Effector memory CD4-positive, alpha-beta T cell (primary cell): ENCODE results near the gene TRIM44.
"Not testable (repeated sequence)": the region's sequence is repeated elsewhere in the genome, so short reads cannot be mapped to it uniquely, and the experiment has no call there.

ENCODE experiments used
- DNase-seq, 3 donors: peaks; one replicate each; pipeline ENCODE4 v3.0.0-alpha.2; 2020
- H3K27ac ChIP-seq: 2 replicates; pipeline ENCODE4 v1.7.0; 2013; ENCODE audit warnings: mild to moderate bottlenecking, low read length, moderate library complexity; ENCODE audit not compliant: insufficient read depth, poor library complexity, severe bottlenecking
- H3K27me3 ChIP-seq: replicated peaks from 2 replicates; pipeline ENCODE4 v1.7.0; 2013; ENCODE audit warnings: mild to moderate bottlenecking, low read length; ENCODE audit not compliant: insufficient read depth, control insufficient read depth, poor library complexity, severe bottlenecking
- H3K36me3 ChIP-seq: 2 replicates; pipeline ENCODE4 v1.7.0; 2013; ENCODE audit warnings: mild to moderate bottlenecking, low read length, moderate library complexity; ENCODE audit not compliant: control insufficient read depth, insufficient read depth
- H3K4me1 ChIP-seq: 2 replicates; pipeline ENCODE4 v1.7.0; 2013; ENCODE audit warnings: low read length, mild to moderate bottlenecking; ENCODE audit not compliant: control insufficient read depth, insufficient read depth, poor library complexity, severe bottlenecking
- H3K4me3 ChIP-seq: 2 replicates; pipeline ENCODE4 v1.7.0; 2013; ENCODE audit warnings: low read length, low read depth, mild to moderate bottlenecking; ENCODE audit not compliant: insufficient read depth, poor library complexity, severe bottlenecking
- H3K9me3 ChIP-seq: 2 replicates; pipeline ENCODE4 v1.7.0; 2013; ENCODE audit warnings: mild to moderate bottlenecking, low read length, moderate library complexity; ENCODE audit not compliant: control insufficient read depth

The TRIM44 gene

GRCh38 chr11:35714882-35715627, 52.5 kb downstream of the TRIM44 start:
- Histone ChIP-seq H3K27ac (no peak overlapping the region), H3K27me3 (no peaks in the 10 kb centered on the region), H3K4me3 (no peak overlapping the region), H3K36me3 (no peaks in the 10 kb centered on the region), H3K4me1 (no peaks in the 10 kb centered on the region), H3K9me3 (no peaks in the 10 kb centered on the region)
- no peak for DNase-seq

- not testable (repeated sequence) for DNase-seq
Observed at GRCh38 chr11:35715677-35716076, 53.1 kb downstream of the TRIM44 start.

GRCh38 chr11:35717043-35717442, 54.5 kb downstream of the TRIM44 start:
- Histone ChIP-seq H3K9me3 (no peaks in the 10 kb centered on the region), H3K27me3 (no peaks in the 10 kb centered on the region), H3K4me3 (no peak overlapping the region), H3K27ac (no peak overlapping the region), H3K36me3 (no peaks in the 10 kb centered on the region), H3K4me1 (no peaks in the 10 kb centered on the region)
- DNase-seq = no peak

More at GRCh38 chr11:35715677-35716076, 53.1 kb downstream of the TRIM44 start:
- not testable (repeated sequence) for H3K9me3 ChIP-seq, H3K27ac ChIP-seq, H3K4me3 ChIP-seq, H3K4me1 ChIP-seq, H3K27me3 ChIP-seq, H3K36me3 ChIP-seq

GRCh38 chr11:35717520-35717919, 54.9 kb downstream of the TRIM44 start:
- Histone ChIP-seq H3K9me3 (no peaks in the 10 kb centered on the region), H3K4me3 (no peak overlapping the region), H3K27ac (no peak overlapping the region), H3K36me3 (no peaks in the 10 kb centered on the region), H3K4me1 (no peaks in the 10 kb centered on the region), H3K27me3 (no peaks in the 10 kb centered on the region)
- no peak for DNase-seq

- no peak overlapping the region for H3K27ac ChIP-seq
- DNase-seq = no peak
- no peaks in the 10 kb centered on the region for H3K4me1 ChIP-seq
- peaks cover 11% of the 10 kb centered on the region for H3K36me3 ChIP-seq
- no peaks in the 10 kb centered on the region for H3K27me3 ChIP-seq
- no peaks in the 10 kb centered on the region for H3K9me3 ChIP-seq
- H3K4me3 ChIP-seq = no peak overlapping the region
Observed at GRCh38 chr11:35721651-35722282, 59.2 kb downstream of the TRIM44 start.

- H3K9me3 ChIP-seq = no peaks in the 10 kb centered on the region
- H3K4me1 ChIP-seq = no peaks in the 10 kb centered on the region
- DNase-seq = no peak
- H3K4me3 ChIP-seq = no peak overlapping the region
- H3K36me3 ChIP-seq = peaks cover 11% of the 10 kb centered on the region
- no peak overlapping the region for H3K27ac ChIP-seq
- no peaks in the 10 kb centered on the region for H3K27me3 ChIP-seq
Observed at GRCh38 chr11:35722641-35723040, 60.1 kb downstream of the TRIM44 start.

GRCh38 chr11:35723493-35723892, 60.9 kb downstream of the TRIM44 start:
- Histone ChIP-seq H3K27ac (no peak overlapping the region), H3K4me3 (no peak overlapping the region), H3K9me3 (no peaks in the 10 kb centered on the region), H3K36me3 (peaks cover 14% of the 10 kb centered on the region), H3K27me3 (no peaks in the 10 kb centered on the region), H3K4me1 (no peaks in the 10 kb centered on the region)
- no peak for DNase-seq

- DNase-seq = no peak
- no peak overlapping the region for H3K4me3 ChIP-seq
- H3K36me3 ChIP-seq = peaks cover 19% of the 10 kb centered on the region
- no peaks in the 10 kb centered on the region for H3K27me3 ChIP-seq
- H3K27ac ChIP-seq = no peak overlapping the region
- H3K9me3 ChIP-seq = no peaks in the 10 kb centered on the region
- H3K4me1 ChIP-seq = no peaks in the 10 kb centered on the region
Observed at GRCh38 chr11:35723913-35724312, 61.3 kb downstream of the TRIM44 start.

GRCh38 chr11:35725885-35726284, 63.3 kb downstream of the TRIM44 start:
- no peaks in the 10 kb centered on the region for H3K4me1 ChIP-seq
- DNase-seq = no peak
- H3K9me3 ChIP-seq = no peaks in the 10 kb centered on the region
- H3K27me3 ChIP-seq = no peaks in the 10 kb centered on the region
- H3K36me3 ChIP-seq = peaks cover 27% of the 10 kb centered on the region
- no peak overlapping the region for H3K4me3 ChIP-seq
- no peak overlapping the region for H3K27ac ChIP-seq

- Histone ChIP-seq H3K36me3 (peaks cover 27% of the 10 kb centered on the region), H3K9me3 (no peaks in the 10 kb centered on the region)
- DNase-seq = no peak
Observed at GRCh38 chr11:35727140-35727539, 64.6 kb downstream of the TRIM44 start.

More at GRCh38 chr11:35727140-35727539, 64.6 kb downstream of the TRIM44 start:
- Histone ChIP-seq H3K27me3 (no peaks in the 10 kb centered on the region), H3K4me1 (no peaks in the 10 kb centered on the region), H3K4me3 (no peak overlapping the region), H3K27ac (no peak overlapping the region)
